HEK293 (cell line): ENCODE measurements around the gene NBPF3.

Source experiments
- CTCF ChIA-PET: fragments of 350-600 bp; formaldehyde crosslinking; extraction: SDS; loops from one replicate; lab custom pipeline; 2021; ENCODE audit warnings: antibody characterized with exemption; lab: Yijun Ruan, JAX
- POLR2A ChIA-PET: fragments of 300-600 bp; formaldehyde crosslinking; extraction: SDS; loops from one replicate; lab custom pipeline; 2020; ENCODE audit warnings: antibody characterized with exemption, inconsistent platforms; lab: Yijun Ruan, JAX
- H3K27ac ChIP-seq: fragments of 200-500 bp; sonication (Bioruptor generic); 2 replicates; pipeline ENCODE4 v1.5.1; 2014; ENCODE audit warnings: low read depth, low read length, control low read depth, inconsistent platforms; ENCODE audit errors: extremely low read depth
- H3K36me3 ChIP-seq, 2 experiments: fragments of 200-500 bp in 1 of 2; sonication (Bioruptor generic) in 1 of 2; 1 replicate in 1 of 2; 2 replicates in 1 of 2; pipeline ENCODE4 v1.5.1; 2014 to 2017; ENCODE audit warnings: inconsistent platforms in 2 of 2, low read length in 2 of 2; ENCODE audit not compliant: control insufficient read depth in 2 of 2, insufficient read depth in 1 of 2
- H3K4me1 ChIP-seq: fragments of 200-500 bp; sonication (Bioruptor generic); 2 replicates; pipeline ENCODE4 v1.5.1; 2014; ENCODE audit warnings: mild to moderate bottlenecking, low read length, inconsistent platforms; ENCODE audit not compliant: control insufficient read depth, insufficient read depth
- H3K4me3 ChIP-seq: 2 replicates; pipeline ENCODE4 v1.5.1; 2011; ENCODE audit warnings: low read depth, mild to moderate bottlenecking, control low read depth, low read length, moderate library complexity
- H3K9me3 ChIP-seq: fragments of 200-500 bp; sonication (Bioruptor generic); 2 replicates; pipeline ENCODE4 v1.5.1; 2014; ENCODE audit warnings: low read depth, low read length, inconsistent platforms; ENCODE audit not compliant: control insufficient read depth, insufficient read depth
- MZF1 ChIP-seq: fragments of 450-650 bp; formaldehyde crosslinking; IDR thresholded peaks from 2 replicates; pipeline ENCODE4 v1.5.1; 2017; ENCODE audit warnings: missing biosample characterization, missing genetic modification characterization, borderline replicate concordance
- SCRT1 ChIP-seq: fragments of 450-650 bp; formaldehyde crosslinking; IDR thresholded peaks from 2 replicates; pipeline ENCODE4 v1.5.1; 2016; ENCODE audit warnings: missing biosample characterization, missing genetic modification characterization, borderline replicate concordance
- YY2 ChIP-seq: fragments of 450-650 bp; formaldehyde crosslinking; IDR thresholded peaks from 2 replicates; pipeline ENCODE4 v1.5.1; 2016; ENCODE audit warnings: missing biosample characterization, missing genetic modification characterization
- ZIC2 ChIP-seq: fragments of 450-650 bp; formaldehyde crosslinking; IDR thresholded peaks from 2 replicates; pipeline ENCODE4 v1.5.1; 2016; ENCODE audit warnings: missing biosample characterization, missing genetic modification characterization
- ZNF138 ChIP-seq: fragments of 450-650 bp; formaldehyde crosslinking; IDR thresholded peaks from 2 replicates; pipeline ENCODE4 v1.5.1; 2016; ENCODE audit warnings: missing biosample characterization, missing genetic modification characterization, borderline replicate concordance
- ZNF19 ChIP-seq: fragments of 450-650 bp; formaldehyde crosslinking; IDR thresholded peaks from 2 replicates; pipeline ENCODE4; 2016; ENCODE audit warnings: missing biosample characterization, missing genetic modification characterization, low read depth
- ZNF211 ChIP-seq: fragments of 450-650 bp; formaldehyde crosslinking; IDR thresholded peaks from 2 replicates; pipeline ENCODE4 v1.5.1; 2016; ENCODE audit warnings: low read depth, missing biosample characterization, missing genetic modification characterization
- ZNF214 ChIP-seq: fragments of 450-650 bp; formaldehyde crosslinking; IDR thresholded peaks from 2 replicates; pipeline ENCODE4 v1.5.1; 2017; ENCODE audit warnings: missing biosample characterization, mild to moderate bottlenecking, missing genetic modification characterization, borderline replicate concordance
- ZNF239 ChIP-seq: fragments of 450-650 bp; formaldehyde crosslinking; IDR thresholded peaks from 2 replicates; pipeline ENCODE4 v1.5.1; 2016; ENCODE audit warnings: missing biosample characterization, missing genetic modification characterization
- ZNF292 ChIP-seq: fragments of 450-650 bp; formaldehyde crosslinking; IDR thresholded peaks from 2 replicates; pipeline ENCODE4 v1.5.1; 2016; ENCODE audit warnings: low read depth, missing biosample characterization, missing genetic modification characterization, borderline replicate concordance
- ZNF510 ChIP-seq: fragments of 450-650 bp; formaldehyde crosslinking; IDR thresholded peaks from 2 replicates; pipeline ENCODE4 v1.5.1; 2018; ENCODE audit warnings: mild to moderate bottlenecking, missing genetic modification characterization, missing biosample characterization; ENCODE audit not compliant: insufficient replicate concordance
- ZNF544 ChIP-seq: fragments of 450-650 bp; formaldehyde crosslinking; IDR thresholded peaks from 2 replicates; pipeline ENCODE4 v1.5.0; 2017; ENCODE audit warnings: missing biosample characterization, missing genetic modification characterization
- ZNF561 ChIP-seq: fragments of 450-650 bp; IDR thresholded peaks from 2 replicates; pipeline ENCODE4 v1.5.1; 2018; ENCODE audit warnings: missing biosample characterization, missing genetic modification characterization, borderline replicate concordance
- ZNF585B ChIP-seq: fragments of 450-650 bp; formaldehyde crosslinking; IDR thresholded peaks from 2 replicates; pipeline ENCODE4 v1.5.1; 2016; ENCODE audit warnings: missing biosample characterization, missing genetic modification characterization
- ZNF610 ChIP-seq: fragments of 450-650 bp; formaldehyde crosslinking; IDR thresholded peaks from 2 replicates; pipeline ENCODE4 v1.5.1; 2016; ENCODE audit warnings: missing biosample characterization, missing genetic modification characterization, borderline replicate concordance
- ZNF626 ChIP-seq: fragments of 450-650 bp; sonication (Bioruptor Pico); formaldehyde crosslinking; IDR thresholded peaks from 2 replicates; pipeline ENCODE4 v1.5.1; 2018; ENCODE audit warnings: missing biosample characterization, missing genetic modification characterization, inconsistent platforms
- ZNF670 ChIP-seq: fragments of 450-650 bp; formaldehyde crosslinking; IDR thresholded peaks from 2 replicates; pipeline ENCODE4 v1.5.1; 2016; ENCODE audit warnings: missing biosample characterization, missing genetic modification characterization, low read depth
- ZNF701 ChIP-seq: fragments of 450-650 bp; formaldehyde crosslinking; IDR thresholded peaks from 2 replicates; pipeline ENCODE4 v1.5.1; 2016; ENCODE audit warnings: missing biosample characterization, missing genetic modification characterization
- ZNF776 ChIP-seq: fragments of 450-650 bp; formaldehyde crosslinking; IDR thresholded peaks from 2 replicates; pipeline ENCODE4 v1.5.0; 2017; ENCODE audit warnings: missing biosample characterization, missing genetic modification characterization, borderline replicate concordance
- ZNF830 ChIP-seq: fragments of 450-650 bp; IDR thresholded peaks from 2 replicates; pipeline ENCODE4 v1.5.0; 2018; ENCODE audit warnings: missing biosample characterization, missing genetic modification characterization, low read depth, mild to moderate bottlenecking, moderate library complexity
- ZNF843 ChIP-seq: fragments of 450-650 bp; formaldehyde crosslinking; IDR thresholded peaks from 2 replicates; pipeline ENCODE4 v1.5.1; 2016; ENCODE audit warnings: missing biosample characterization, missing genetic modification characterization
- TF ChIP-seq, protein P1 (sequence below): fragments of 450-650 bp; formaldehyde crosslinking; IDR thresholded peaks from 2 replicates; pipeline ENCODE4 v1.5.1; 2016; ENCODE audit warnings: missing biosample characterization, missing genetic modification characterization, low read depth
- TF ChIP-seq, protein P2 (sequence below): fragments of 450-650 bp; formaldehyde crosslinking; IDR thresholded peaks from 2 replicates; pipeline ENCODE4 v1.5.1; 2016; ENCODE audit warnings: missing biosample characterization, missing genetic modification characterization
- TF ChIP-seq, protein P3 (sequence below): fragments of 450-650 bp; formaldehyde crosslinking; IDR thresholded peaks from 2 replicates; pipeline ENCODE4 v1.5.1; 2016; ENCODE audit warnings: missing biosample characterization, missing genetic modification characterization, low read depth
- TF ChIP-seq, protein P4 (sequence below): sonication (generic); formaldehyde crosslinking; IDR thresholded peaks from 2 replicates; pipeline ENCODE4 v1.8.1; 2022; ENCODE audit warnings: mild to moderate bottlenecking, moderate library complexity, missing genetic modification reagents
- TF ChIP-seq, protein P5 (sequence below): fragments of 450-650 bp; formaldehyde crosslinking; IDR thresholded peaks from 2 replicates; pipeline ENCODE4 v1.5.1; 2016; ENCODE audit warnings: missing biosample characterization, missing genetic modification characterization

Gene NBPF3

DNA sequence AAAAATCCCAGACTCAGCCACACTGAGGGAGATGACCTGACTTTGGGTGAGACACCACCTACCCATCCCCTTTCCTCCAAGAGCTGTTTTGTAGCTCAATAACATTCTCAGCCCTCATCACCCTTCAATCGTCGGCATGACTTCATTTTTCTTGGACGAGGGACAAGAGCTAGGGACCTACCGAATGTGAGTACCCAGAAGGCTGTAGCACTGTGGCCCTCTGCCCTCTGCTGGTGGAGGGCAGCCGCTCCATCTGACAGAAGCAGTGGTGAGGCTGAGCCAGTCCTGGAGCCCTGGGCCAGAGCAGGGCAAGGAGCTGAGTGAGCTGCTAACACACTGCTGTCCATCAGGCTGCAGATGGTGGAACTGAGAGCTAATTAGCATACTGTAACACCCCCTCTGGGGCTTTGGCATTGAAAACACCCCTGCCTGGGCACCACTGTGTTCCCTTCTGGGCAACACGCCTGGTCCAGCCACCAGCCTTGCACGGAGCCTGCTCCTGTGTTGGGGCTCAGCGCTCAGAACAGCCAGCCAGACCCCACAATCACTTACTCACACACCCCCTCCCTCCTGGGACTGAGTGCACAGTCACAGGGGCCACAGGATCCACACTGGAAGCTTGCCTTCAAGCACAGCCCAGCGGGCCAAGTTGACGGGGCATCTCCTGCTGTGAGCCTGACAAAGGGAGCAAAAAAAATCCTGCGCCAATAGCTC is 51.0 kb downstream of the NBPF3 start (continued):
- no peak for TF ChIP-seq ZNF701 (tag by site-specific recombination)
- no peak for TF ChIP-seq ZNF292
- TF ChIP-seq YY2 (tag by site-specific recombination): no peak
- no peak for TF ChIP-seq ZNF138
- TF ChIP-seq, protein P1, sequence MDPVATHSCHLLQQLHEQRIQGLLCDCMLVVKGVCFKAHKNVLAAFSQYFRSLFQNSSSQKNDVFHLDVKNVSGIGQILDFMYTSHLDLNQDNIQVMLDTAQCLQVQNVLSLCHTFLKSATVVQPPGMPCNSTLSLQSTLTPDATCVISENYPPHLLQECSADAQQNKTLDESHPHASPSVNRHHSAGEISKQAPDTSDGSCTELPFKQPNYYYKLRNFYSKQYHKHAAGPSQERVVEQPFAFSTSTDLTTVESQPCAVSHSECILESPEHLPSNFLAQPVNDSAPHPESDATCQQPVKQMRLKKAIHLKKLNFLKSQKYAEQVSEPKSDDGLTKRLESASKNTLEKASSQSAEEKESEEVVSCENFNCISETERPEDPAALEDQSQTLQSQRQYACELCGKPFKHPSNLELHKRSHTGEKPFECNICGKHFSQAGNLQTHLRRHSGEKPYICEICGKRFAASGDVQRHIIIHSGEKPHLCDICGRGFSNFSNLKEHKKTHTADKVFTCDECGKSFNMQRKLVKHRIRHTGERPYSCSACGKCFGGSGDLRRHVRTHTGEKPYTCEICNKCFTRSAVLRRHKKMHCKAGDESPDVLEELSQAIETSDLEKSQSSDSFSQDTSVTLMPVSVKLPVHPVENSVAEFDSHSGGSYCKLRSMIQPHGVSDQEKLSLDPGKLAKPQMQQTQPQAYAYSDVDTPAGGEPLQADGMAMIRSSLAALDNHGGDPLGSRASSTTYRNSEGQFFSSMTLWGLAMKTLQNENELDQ: no peak
- peak; percentile 62 for TF ChIP-seq ZNF510
- TF ChIP-seq ZNF585B: no peak
- TF ChIP-seq ZNF561 (tag by site-specific recombination): no peak
- TF ChIP-seq ZNF626 (tag by site-specific recombination): 0 out of 2 replicates have a peak, but pooled peaks have one; percentile 23
- TF ChIP-seq ZNF211: no peak
- TF ChIP-seq ZIC2: peak; percentile 62
- peak; percentile 45; the same call in 1 of the 2 replicates for TF ChIP-seq ZNF610 (tag by site-specific recombination)
- TF ChIP-seq, protein P2, sequence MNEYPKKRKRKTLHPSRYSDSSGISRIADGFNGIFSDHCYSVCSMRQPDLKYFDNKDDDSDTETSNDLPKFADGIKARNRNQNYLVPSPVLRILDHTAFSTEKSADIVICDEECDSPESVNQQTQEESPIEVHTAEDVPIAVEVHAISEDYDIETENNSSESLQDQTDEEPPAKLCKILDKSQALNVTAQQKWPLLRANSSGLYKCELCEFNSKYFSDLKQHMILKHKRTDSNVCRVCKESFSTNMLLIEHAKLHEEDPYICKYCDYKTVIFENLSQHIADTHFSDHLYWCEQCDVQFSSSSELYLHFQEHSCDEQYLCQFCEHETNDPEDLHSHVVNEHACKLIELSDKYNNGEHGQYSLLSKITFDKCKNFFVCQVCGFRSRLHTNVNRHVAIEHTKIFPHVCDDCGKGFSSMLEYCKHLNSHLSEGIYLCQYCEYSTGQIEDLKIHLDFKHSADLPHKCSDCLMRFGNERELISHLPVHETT (tag by site-specific recombination): no peak

DNA sequence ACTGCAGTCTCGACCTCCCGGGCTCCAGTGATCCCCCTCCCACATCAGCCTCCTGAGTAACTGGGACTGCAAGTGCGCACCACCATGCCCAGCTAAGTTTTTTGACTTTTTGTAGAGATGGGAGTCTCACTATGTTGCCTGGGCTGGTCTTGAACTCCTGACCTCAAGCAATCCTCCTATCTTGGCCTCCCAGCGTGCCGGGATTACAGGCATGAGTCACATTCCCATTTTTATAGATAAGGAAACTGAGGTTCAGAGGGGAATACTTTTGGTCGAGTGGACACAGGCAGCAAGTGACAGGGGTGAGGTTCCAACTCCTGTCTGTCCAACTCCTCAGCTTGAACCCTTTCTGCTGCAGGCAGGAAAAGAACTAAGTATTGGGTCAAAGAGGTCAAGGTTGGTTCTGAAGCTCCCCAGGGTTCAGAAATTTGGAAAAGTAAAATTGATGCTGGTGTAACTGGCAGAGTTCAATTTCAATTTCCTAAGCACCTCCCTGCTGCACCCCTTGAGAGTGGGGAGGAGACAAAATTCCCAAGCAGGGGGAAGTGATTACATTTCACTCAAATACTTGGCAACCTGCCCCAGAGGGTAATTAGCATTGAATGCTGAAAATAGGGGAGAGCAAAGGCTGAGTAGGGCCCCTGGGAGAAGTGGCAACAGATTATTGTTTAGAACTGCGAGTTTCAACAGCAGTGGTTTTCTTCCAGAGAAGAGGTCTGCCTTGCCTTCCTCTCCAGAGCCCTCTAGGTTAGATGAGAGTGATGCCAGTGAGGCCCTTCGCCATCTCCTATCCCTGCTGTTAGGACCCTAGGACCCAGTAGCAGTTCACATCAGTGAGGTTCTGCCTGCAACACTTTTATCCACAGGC is 51.8 kb downstream of the NBPF3 start:
- no peaks in the 10 kb centered on the region for H3K36me3 ChIP-seq
- H3K9me3 ChIP-seq: no peaks in the 10 kb centered on the region
- H3K4me3 ChIP-seq: no peak overlapping the region
- peaks cover 8% of the 10 kb centered on the region; the same call in 1 of the 2 replicates for H3K4me1 ChIP-seq
- CTCF ChIA-PET: interaction anchor here (0.6 to 2.9 kb wide), 8 partner anchors 9 to 1130 kb away, joined by 3 to 29 read pairs (median 4); no protein-coding TSS in a partner anchor
- H3K27ac ChIP-seq: no peak overlapping the region
- POLR2A ChIA-PET: no interaction called here
- TF ChIP-seq, protein P3, sequence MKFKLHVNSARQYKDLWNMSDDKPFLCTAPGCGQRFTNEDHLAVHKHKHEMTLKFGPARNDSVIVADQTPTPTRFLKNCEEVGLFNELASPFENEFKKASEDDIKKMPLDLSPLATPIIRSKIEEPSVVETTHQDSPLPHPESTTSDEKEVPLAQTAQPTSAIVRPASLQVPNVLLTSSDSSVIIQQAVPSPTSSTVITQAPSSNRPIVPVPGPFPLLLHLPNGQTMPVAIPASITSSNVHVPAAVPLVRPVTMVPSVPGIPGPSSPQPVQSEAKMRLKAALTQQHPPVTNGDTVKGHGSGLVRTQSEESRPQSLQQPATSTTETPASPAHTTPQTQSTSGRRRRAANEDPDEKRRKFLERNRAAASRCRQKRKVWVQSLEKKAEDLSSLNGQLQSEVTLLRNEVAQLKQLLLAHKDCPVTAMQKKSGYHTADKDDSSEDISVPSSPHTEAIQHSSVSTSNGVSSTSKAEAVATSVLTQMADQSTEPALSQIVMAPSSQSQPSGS: no peak
- TF ChIP-seq ZNF776 (tag by site-specific recombination) (no peak), SCRT1 (tag by site-specific recombination) (peak; percentile 74; the same call in 1 of the 2 replicates), ZNF214 (tag by site-specific recombination) (no peak), ZNF239 (tag by site-specific recombination) (no peak), ZNF843 (tag by site-specific recombination) (no peak), ZNF670 (no peak), MZF1 (tag by site-specific recombination) (peak; percentile 39; the same call in 1 of the 2 replicates), ZNF830 (tag by site-specific recombination) (no peak), ZNF626 (tag by site-specific recombination) (no peak), ZNF19 (tag by site-specific recombination) (no peak), ZNF544 (no peak), ZNF510 (no peak)
- TF ChIP-seq, protein P4, sequence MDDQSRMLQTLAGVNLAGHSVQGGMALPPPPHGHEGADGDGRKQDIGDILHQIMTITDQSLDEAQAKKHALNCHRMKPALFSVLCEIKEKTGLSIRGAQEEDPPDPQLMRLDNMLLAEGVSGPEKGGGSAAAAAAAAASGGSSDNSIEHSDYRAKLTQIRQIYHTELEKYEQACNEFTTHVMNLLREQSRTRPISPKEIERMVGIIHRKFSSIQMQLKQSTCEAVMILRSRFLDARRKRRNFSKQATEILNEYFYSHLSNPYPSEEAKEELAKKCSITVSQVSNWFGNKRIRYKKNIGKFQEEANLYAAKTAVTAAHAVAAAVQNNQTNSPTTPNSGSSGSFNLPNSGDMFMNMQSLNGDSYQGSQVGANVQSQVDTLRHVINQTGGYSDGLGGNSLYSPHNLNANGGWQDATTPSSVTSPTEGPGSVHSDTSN (CRISPR knock-in tag): no peak
- TF ChIP-seq, protein P5, sequence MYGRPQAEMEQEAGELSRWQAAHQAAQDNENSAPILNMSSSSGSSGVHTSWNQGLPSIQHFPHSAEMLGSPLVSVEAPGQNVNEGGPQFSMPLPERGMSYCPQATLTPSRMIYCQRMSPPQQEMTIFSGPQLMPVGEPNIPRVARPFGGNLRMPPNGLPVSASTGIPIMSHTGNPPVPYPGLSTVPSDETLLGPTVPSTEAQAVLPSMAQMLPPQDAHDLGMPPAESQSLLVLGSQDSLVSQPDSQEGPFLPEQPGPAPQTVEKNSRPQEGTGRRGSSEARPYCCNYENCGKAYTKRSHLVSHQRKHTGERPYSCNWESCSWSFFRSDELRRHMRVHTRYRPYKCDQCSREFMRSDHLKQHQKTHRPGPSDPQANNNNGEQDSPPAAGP (tag by site-specific recombination): no peak
